GM12865 (cell line): ENCODE results near the gene CLUH.
"Not testable (repeated sequence)": the region's sequence is repeated elsewhere in the genome, so short reads cannot be mapped to it uniquely, and the experiment has no call there.

Source experiments
- DNase-seq: peaks from one replicate; pipeline ENCODE4 v3.0.0; 2010; ENCODE audit warnings: low read depth
- H3K4me3 ChIP-seq: 2 replicates; pipeline ENCODE4 v1.5.1; 2011; ENCODE audit warnings: mild to moderate bottlenecking, low read depth, low read length, control low read depth
- CTCF ChIP-seq: IDR thresholded peaks from 2 replicates; pipeline ENCODE4 v1.5.1; 2011; ENCODE audit warnings: low read length, control low read depth, low read depth, inconsistent platforms; ENCODE audit not compliant: insufficient read depth; ENCODE audit errors: missing control alignments

CLUH gene

GRCh38 chr17:2672026-2672425, 39.5 kb downstream of the CLUH start:
- no peak for TF ChIP-seq CTCF
- H3K4me3 ChIP-seq: no peak overlapping the region
- DNase-seq: no peak

- not testable (repeated sequence) for DNase-seq, H3K4me3 ChIP-seq
These were observed 51.2 kb downstream of the CLUH start for GRCh38 chr17:2660410-2660809.

GRCh38 chr17:2659337-2659736, 52.2 kb downstream of the CLUH start:
- not testable (repeated sequence) for H3K4me3 ChIP-seq, DNase-seq

- H3K4me3 ChIP-seq: no peak overlapping the region
- TF ChIP-seq CTCF: no peak
- no peak for DNase-seq
These were observed 55.3 kb downstream of the CLUH start for GRCh38 chr17:2656283-2656682.

- no peak for DNase-seq
- H3K4me3 ChIP-seq: no peak overlapping the region
- TF ChIP-seq CTCF: no peak
These were observed 56.0 kb downstream of the CLUH start for GRCh38 chr17:2655546-2655945.

- not testable (repeated sequence) for H3K4me3 ChIP-seq, DNase-seq
These were observed 58.7 kb downstream of the CLUH start for GRCh38 chr17:2652911-2653310.

- no peak for DNase-seq
- TF ChIP-seq CTCF: no peak
- H3K4me3 ChIP-seq: no peak overlapping the region
These were observed 62.4 kb downstream of the CLUH start for GRCh38 chr17:2649191-2649590.

GRCh38 chr17:2647957-2648356, 63.6 kb downstream of the CLUH start:
- TF ChIP-seq CTCF: no peak
- no peak for DNase-seq
- H3K4me3 ChIP-seq: no peak overlapping the region

GRCh38 chr17:2644971-2645370, 66.6 kb downstream of the CLUH start:
- H3K4me3 ChIP-seq: no peak overlapping the region
- DNase-seq: no peak
- TF ChIP-seq CTCF: no peak
